ENCODE data around the gene EGFLAM.

- no peak for TF ChIP-seq MAZ (IDR thresholded peaks at IDR 0.05; ENCODE audit: borderline replicate concordance, low read depth, low read length)
- TF ChIP-seq SMC3 (IDR thresholded peaks at IDR 0.05; ENCODE audit: low read depth, low read length) = no peak
- no peak for TF ChIP-seq POLR2A (IDR thresholded peaks at IDR 0.05; ENCODE audit: low read depth, low read length)
These were observed 65.4 kb downstream of the EGFLAM start for GRCh38 chr5:38323645-38324295.

All from IMR-90 (cell line).